ENCODE results near the gene RSBN1L.

The RSBN1L gene

GRCh38 chr7:77827999-77828398, 131.7 kb downstream of the RSBN1L start:
- Histone ChIP-seq H3K27ac (no peak overlapping the region), H3K4me3 (no peak overlapping the region)

DNA sequence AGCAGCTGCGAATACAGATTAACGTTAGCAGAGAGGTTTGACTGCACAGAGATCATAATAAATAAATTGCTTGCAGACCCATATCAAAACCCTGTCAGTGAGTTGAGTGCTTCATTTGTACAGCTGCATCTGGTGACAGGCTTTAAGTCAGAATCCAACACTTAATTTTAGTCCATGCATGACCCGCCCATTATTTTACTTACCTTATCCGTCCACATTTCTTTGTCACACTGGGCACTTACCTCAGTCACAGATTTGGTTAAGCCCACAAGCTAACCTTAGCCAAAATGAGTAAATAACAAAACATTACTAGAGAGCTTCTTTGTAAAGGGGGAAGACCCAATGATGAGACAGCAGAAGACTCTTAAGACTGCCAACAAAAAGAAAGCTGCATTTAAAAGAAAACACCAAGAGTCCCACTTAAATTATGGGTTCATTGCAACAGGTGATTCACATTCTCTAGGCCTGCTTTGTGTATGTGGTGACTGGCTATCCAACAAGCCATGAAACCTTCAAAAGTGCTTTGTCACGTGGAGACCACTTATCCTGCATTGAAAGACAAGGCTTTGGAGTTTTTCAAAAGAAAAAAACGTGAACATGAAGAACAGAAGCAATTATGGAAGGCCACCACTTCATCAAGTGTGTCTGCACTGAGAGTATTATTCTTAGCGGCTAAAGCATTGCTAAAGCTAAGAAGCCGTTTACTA, 134.5 kb downstream of the RSBN1L start:
- H3K27ac ChIP-seq = no peak overlapping the region

DNA sequence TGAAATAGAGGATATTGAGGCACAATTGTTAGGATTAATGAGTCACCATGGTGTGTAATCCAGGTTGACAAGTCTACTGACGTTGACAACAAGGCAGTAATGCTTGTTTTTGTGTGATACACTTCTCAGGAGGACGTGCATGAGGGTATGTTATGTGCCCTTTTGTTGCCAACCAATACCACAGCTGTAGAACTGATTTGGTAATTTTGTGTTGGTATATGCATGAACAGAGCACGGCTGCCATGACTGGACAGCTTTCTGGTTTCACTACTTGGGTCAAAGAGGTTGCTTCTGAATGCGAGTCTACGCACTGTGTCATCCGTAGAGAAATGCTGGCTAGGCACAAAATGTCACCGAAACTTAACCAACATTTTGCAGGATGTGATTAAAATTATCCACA, 135.2 kb downstream of the RSBN1L start:
- H3K4me3 ChIP-seq = no peak overlapping the region
- no peak overlapping the region for H3K27ac ChIP-seq

More for the DNA sequence above, 134.5 kb downstream of the RSBN1L start:
- no peak overlapping the region for H3K4me3 ChIP-seq

DNA sequence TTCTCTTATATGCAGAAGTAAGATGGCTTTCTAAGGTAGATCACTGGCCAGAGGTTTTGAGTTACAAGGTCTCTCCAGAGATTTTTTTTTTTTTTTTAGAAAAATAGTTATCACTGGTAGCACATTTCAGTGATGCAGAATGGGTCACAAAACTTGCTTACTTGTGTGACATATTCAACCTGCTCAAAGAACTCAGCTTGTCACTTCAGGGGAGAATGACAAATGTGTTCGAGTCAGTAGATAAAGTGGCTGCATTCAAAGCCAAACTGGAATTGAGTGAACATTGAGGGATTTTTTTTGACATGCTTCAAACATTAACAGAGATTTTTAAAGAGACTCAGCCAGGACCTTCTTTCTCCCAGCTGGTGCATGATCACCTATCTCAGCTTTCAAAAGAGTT, 135.7 kb downstream of the RSBN1L start:
- Histone ChIP-seq H3K27ac (no peak overlapping the region), H3K4me3 (no peak overlapping the region)

All from skin epidermis (tissue), 12 donors.